ENCODE measurements around the gene ADCK2. TPM values are rescaled to one million over a fixed set of nuclear protein-coding genes. Genes with fewer than 3 reads are reported as not detected.
A peak's percentile ranks its signal among the peaks of the same experiment; 100 is the strongest.

Gene ADCK2
- total and polyA plus RNA-seq, 9 of the 15 experiments (the other 6 are each of a cell fraction or from before 2014, with no cell fraction given): 0.08 to 14.3 (median 9.7) TPM

DNA sequence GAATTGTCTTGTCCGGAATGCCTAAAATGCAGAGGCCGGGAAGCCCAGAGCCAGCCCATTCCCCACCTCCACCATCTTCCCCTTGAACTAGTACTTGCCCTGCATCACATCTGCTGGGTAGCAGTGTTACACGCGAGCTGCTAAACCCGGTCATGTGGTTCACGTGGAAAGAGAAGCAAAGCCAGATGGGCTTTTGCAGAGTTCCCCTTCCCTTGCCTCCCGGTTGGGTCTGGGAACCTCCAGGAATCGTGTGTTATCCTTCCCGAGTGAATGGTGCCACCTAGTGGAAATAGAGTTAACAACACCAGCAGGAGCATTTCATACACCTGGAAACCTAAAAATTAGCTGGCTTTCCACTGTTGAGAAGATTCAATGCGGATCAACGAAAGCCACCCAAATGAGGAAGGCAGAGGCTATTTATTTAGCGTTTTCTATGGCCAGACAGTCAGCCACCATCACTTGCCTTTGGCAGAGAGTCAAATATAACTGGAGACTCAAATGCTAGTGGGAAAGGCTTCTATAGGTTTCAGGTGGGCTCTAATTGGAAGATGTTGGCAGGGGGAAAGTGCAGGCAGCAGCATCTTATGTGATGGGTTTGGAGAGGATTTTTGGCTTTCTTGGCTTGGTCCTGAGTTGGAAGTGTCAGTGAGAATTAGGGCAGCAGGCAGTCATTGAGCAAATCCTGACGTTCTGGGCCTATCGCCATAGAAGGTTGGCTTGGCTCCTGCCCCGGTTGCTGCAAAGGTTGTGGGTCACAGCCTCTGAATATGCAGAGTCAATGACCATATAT is 19.2 kb upstream of the ADCK2 start (continued):
- TF ChIP-seq, protein P1, sequence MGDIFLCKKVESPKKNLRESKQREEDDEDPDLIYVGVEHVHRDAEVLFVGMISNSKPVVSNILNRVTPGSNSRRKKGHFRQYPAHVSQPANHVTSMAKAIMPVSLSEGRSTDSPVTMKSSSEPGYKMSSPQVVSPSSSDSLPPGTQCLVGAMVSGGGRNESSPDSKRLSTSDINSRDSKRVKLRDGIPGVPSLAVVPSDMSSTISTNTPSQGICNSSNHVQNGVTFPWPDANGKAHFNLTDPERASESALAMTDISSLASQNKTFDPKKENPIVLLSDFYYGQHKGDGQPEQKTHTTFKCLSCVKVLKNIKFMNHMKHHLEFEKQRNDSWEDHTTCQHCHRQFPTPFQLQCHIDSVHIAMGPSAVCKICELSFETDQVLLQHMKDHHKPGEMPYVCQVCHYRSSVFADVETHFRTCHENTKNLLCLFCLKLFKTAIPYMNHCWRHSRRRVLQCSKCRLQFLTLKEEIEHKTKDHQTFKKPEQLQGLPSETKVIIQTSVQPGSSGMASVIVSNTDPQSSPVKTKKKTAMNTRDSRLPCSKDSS (IDR thresholded peaks at IDR 0.05; ENCODE audit: low read depth, partially characterized antibody): no peak
- TF ChIP-seq STAT6 (CRISPR knock-in tag; IDR thresholded peaks at IDR 0.05) (no peak), BMI1 (IDR thresholded peaks at IDR 0.05; ENCODE audit: low read length) (peak; percentile 43; the same call in 1 of the 2 replicates), ZBTB8A (IDR thresholded peaks at IDR 0.05; ENCODE audit: partially characterized antibody) (no peak), NFRKB (IDR thresholded peaks at IDR 0.05; ENCODE audit: low read depth) (no peak), THRAP3 (IDR thresholded peaks at IDR 0.05; ENCODE audit: borderline replicate concordance) (no peak), SREBF2 (CRISPR knock-in tag; IDR thresholded peaks at IDR 0.05) (no peak), KDM1A (IDR thresholded peaks at IDR 0.05) (no peak), NR0B1 (IDR thresholded peaks at IDR 0.05; ENCODE audit: partially characterized antibody) (no peak), ZNF436 (CRISPR knock-in tag; IDR thresholded peaks at IDR 0.05) (no peak), ZNF232 (CRISPR knock-in tag; IDR thresholded peaks at IDR 0.05) (no peak), ZNF212 (CRISPR knock-in tag; IDR thresholded peaks at IDR 0.05) (no peak), PCBP1 (IDR thresholded peaks at IDR 0.05; ENCODE audit: low read depth, low read length, poor library complexity, severe bottlenecking) (no peak), HNRNPL (IDR thresholded peaks at IDR 0.05; ENCODE audit: low read depth, low read length) (no peak), POLR2AphosphoS2 (IDR thresholded peaks at IDR 0.05; ENCODE audit: low read length) (no peak), CGGBP1 (CRISPR knock-in tag; IDR thresholded peaks at IDR 0.05) (no peak), EHMT2 (IDR thresholded peaks at IDR 0.05) (no peak), LCOR (CRISPR knock-in tag; IDR thresholded peaks at IDR 0.05) (peak; percentile 61; the same call in 1 of the 2 replicates), KAT8 (IDR thresholded peaks at IDR 0.05; ENCODE audit: low read depth) (no peak), ZNF551 (CRISPR knock-in tag; IDR thresholded peaks at IDR 0.05) (no peak)
